Measurements from ENCODE around the gene USP24.
"Not testable (repeated sequence)": the region's sequence is repeated elsewhere in the genome, so short reads cannot be mapped to it uniquely, and the experiment has no call there.

The USP24 gene

DNA sequence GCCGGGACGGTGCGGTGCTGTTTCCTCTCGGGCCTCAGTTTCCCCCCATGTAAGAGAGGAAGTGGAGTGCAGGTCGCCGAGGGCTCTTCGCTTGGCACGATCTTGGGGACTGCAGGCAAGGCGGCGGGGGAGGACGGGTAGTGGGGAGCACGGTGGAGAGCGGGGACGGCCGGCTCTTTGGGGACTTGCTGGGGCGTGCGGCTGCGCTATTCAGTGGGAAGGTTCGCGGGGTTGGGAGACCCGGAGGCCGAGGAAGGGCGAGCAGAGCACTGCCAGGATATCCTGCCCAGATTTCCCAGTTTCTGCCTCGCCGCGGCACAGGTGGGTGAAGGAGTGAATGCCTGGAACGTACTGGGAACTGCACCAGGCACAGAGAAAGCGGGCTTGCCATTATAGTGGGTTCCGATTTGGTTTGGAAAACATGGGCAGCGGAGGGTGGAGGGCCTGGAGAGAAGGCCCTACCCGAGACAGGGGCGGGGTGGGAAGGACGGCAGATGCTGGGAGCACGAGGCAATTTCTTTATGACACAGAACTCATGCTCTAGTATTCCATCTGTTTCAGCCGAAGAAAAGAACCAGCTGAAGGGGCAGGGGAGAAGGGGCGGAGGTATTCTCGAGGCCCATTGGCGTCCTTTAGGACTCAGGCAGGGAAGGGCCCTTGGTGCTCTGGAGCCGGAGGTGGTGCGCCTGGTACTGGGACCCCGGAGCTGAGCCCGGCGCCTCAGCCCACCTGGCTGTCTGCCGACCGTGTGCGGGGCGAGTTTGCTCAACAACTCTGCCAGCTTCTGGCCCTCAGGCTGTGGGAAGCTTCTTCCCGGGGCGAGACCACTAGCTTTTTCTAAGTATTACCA lies 174.9 kb downstream of the USP24 start:
- DNase-seq (ENCODE audit: low read depth in 3 of 3, low spot score in 1 of 3): no peak

DNA sequence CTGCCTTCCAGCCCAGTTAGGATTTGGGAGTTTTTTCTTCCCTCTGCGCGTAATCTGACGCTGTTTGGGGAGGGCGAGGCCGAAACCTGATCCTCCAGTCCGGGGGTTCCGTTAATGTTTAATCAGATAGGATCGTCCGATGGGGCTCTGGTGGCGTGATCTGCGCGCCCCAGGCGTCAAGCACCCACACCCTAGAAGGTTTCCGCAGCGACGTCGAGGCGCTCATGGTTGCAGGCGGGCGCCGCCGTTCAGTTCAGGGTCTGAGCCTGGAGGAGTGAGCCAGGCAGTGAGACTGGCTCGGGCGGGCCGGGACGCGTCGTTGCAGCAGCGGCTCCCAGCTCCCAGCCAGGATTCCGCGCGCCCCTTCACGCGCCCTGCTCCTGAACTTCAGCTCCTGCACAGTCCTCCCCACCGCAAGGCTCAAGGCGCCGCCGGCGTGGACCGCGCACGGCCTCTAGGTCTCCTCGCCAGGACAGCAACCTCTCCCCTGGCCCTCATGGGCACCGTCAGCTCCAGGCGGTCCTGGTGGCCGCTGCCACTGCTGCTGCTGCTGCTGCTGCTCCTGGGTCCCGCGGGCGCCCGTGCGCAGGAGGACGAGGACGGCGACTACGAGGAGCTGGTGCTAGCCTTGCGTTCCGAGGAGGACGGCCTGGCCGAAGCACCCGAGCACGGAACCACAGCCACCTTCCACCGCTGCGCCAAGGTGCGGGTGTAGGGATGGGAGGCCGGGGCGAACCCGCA lies 175.7 kb downstream of the USP24 start, which contains the start of gene PCSK9:
PCSK9 (plus strand) TSS at position 207 of the 741 bp plus-strand sequence; CDS start at position 497, 290 bp downstream.
- DNase-seq (ENCODE audit: low read depth in 3 of 3, low spot score in 1 of 3): no peak

DNA sequence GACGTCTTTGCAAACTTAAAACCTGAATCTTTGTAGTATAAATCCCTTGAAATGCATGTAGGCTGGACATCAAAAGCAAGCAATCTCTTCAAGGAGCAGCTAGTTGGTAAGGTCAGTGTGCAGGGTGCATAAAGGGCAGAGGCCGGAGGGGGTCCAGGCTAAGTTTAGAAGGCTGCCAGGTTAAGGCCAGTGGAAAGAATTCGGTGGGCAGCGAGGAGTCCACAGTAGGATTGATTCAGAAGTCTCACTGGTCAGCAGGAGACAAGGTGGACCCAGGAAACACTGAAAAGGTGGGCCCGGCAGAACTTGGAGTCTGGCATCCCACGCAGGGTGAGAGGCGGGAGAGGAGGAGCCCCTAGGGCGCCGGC lies 176.2 kb downstream of the USP24 start:
- no peak for DNase-seq (ENCODE audit: low read depth in 3 of 3, low spot score in 1 of 3)

GRCh38 chr1:55038552-55038838 lies 176.7 kb downstream of the USP24 start:
- no peak for DNase-seq (ENCODE audit: low read depth in 3 of 3, low spot score in 1 of 3)

DNA sequence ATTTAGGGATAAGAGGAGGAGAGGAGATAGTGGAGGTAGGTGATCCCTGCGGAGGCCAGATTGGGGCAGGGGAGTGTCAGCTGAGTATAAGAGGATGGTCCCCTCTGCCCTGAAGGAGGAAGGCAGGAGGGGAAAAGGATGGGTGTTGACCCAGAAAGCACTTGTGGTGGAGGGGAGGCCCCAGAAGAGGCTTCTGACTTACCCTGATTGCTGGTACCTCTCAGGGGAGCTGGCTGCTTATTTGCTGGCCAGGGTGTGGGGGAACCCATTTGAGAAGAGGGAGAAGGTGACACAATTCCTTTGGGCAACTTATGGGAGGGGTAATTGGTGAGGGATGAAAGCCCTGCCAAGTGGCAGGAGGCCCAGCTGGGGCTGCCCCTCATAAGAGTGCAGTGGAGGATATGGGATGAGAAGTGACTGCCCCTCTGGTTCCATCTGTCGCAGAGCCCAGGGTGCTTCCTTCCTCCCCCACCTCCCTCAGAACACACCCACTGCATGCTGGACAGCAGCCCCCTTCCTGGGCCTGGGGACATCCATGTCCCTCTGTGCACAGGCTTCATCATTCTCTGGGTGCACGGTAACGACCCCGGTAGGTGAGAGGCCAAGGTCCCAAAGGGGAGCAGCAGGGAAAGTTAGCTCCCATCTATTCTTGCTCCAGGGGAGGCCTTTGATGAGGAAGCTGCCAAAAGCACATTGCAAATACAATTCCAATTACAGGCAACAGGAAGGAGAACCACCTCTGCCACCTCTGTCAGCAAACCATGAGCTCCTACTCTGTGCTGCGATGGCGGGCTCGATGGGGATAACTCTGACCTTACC lies 177.2 kb downstream of the USP24 start:
- DNase-seq (ENCODE audit: low read depth in 3 of 3, low spot score in 1 of 3): no peak

DNA sequence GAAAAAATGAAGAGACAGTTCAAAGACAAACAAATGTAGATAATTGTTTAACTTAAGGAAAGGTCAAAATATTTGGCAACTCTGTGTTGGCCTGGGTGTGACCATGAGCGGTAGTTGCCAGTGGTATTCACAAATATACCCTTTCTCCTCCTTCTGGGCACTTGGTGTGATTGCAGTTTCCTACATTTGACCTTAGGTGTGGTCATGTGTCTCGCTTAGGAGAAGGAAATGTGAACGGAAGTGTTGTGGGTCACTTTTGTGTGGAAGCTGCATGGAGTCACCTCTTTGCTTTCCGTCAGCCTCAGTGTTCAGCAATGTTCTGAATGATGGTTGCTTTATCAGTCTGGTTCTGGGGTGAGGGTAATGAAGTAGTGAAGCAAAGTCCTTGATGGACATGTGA lies 179.3 kb downstream of the USP24 start:
- DNase-seq (ENCODE audit: low read depth in 3 of 3, low spot score in 1 of 3): no peak

- no peak for DNase-seq (ENCODE audit: low read depth in 3 of 3, low spot score in 1 of 3)
Measured at GRCh38 chr1:55034476-55035133, 180.6 kb downstream of the USP24 start.

- no peak for DNase-seq (ENCODE audit: low read depth in 3 of 3, low spot score in 1 of 3)
Measured at GRCh38 chr1:55033265-55033614, 181.9 kb downstream of the USP24 start.

DNA sequence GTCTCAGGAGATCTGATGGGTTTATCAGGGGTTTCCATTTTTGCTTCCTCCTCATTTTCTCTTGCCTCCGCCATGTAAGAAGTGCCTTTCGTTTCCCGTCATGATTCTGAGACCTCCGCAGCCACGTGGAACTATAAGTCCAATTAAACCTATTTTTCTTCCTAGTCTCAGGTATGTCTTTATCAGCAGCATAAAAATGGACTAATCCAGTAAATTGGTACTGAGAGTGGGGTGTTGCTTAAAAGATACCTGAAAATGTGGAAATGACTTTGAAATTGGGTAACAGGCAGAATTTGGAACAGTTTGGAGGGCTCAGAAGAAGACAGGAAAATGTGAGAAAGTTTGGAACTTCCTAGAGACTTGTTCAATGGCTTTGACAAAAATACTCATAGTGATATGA lies 184.1 kb downstream of the USP24 start:
- DNase-seq (ENCODE audit: low read depth in 3 of 3, low spot score in 1 of 3): not testable (repeated sequence)

DNA sequence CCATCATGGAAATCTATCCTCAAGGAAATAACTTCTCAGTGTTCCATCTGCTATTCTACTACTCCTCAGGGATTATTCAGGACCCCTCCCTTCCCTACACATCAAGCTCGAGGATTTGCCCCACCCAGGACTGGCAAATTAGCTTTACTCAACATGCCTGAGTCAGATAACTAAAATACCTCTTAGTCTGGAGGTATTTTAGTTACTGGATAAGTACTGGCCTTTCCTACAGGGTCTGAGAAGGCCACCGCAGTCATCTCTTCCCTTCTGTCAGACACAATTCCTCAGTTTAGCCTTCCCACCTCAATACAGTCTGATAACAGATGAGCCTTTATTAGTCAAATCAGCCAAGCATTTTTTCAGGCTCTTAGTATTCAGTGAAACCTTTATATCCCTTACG lies 188.5 kb downstream of the USP24 start:
- DNase-seq (ENCODE audit: low read depth in 3 of 3, low spot score in 1 of 3): not testable (repeated sequence)

DNA sequence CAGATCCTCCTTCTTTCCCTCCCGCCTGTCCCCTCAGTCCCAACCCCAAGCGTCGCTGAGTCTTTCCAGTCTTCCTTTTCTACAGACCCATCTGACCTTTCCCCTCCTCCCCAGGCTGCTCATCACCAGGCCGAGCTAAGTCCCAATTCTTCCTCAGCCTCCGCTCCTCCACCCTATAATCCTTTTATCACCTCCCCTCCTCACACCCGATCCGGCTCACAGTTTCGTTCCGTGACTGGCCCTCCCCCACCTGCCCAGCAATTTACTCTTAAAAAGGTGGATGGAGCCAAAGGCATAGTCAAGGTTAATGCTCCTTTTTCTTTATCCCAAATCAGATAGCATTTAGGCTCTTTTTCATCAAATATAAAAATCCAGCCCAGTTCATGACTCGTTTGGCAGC lies 191.0 kb downstream of the USP24 start:
- DNase-seq (ENCODE audit: low read depth in 3 of 3, low spot score in 1 of 3): not testable (repeated sequence)

GRCh38 chr1:55021942-55022546 lies 193.1 kb downstream of the USP24 start:
- DNase-seq (ENCODE audit: low read depth in 3 of 3, low spot score in 1 of 3): peak in 2 of 3 donors; percentile 25 to 52

- no peak for DNase-seq (ENCODE audit: low read depth in 3 of 3, low spot score in 1 of 3)
Measured at GRCh38 chr1:55018395-55018794, 196.8 kb downstream of the USP24 start.
